Stomach (tissue), 9 donors: ENCODE measurements around the gene TBC1D2. TPM values are rescaled to one million over a fixed set of nuclear protein-coding genes. Genes with fewer than 3 reads are reported as not detected.
"Not testable (repeated sequence)": the region's sequence is repeated elsewhere in the genome, so short reads cannot be mapped to it uniquely, and the experiment has no call there.

Experiments
- DNase-seq, 2 donors: peaks; one replicate each; pipeline versions ENCODE4 v3.0.0 to v3.0.0-alpha.2; 2013 to 2019
- H3K27ac ChIP-seq, 5 donors: fragments of 200-600 bp in 4 of 5; sonication (generic) in 4 of 5; one replicate each; pipeline ENCODE4 v1.5.1; 2013 to 2019; ENCODE audit warnings: mild to moderate bottlenecking in 1 of 5, moderate library complexity in 1 of 5
- H3K27me3 ChIP-seq, 3 donors: fragments of 200-600 bp; sonication (generic); one replicate each; pipeline ENCODE4 v1.5.1; 2017 to 2019; ENCODE audit warnings: mixed run types in 1 of 3
- H3K36me3 ChIP-seq, 4 donors: fragments of 200-600 bp; sonication (generic); 1 replicate in 3 of 4; 2 replicates in 1 of 4; pipeline ENCODE4 v1.5.1; 2016 to 2019
- H3K4me1 ChIP-seq, 4 donors: fragments of 200-600 bp; sonication (generic); one replicate each; pipeline ENCODE4 v1.5.1; 2016 to 2019
- H3K4me3 ChIP-seq, 4 donors: fragments of 200-600 bp; sonication (generic) in 3 of 4; one replicate each; pipeline ENCODE4 v1.5.1; 2016 to 2019; ENCODE audit warnings: mild to moderate bottlenecking in 1 of 4
- H3K9me3 ChIP-seq, 4 donors: fragments of 200-600 bp; sonication (generic); one replicate each; pipeline ENCODE4 v1.5.1; 2016 to 2019
- CTCF ChIP-seq, 7 experiments: fragments of 450-650 bp in 4 of 7; fragments of 200-600 bp in 3 of 7; sonication (generic) in 3 of 7; IDR thresholded peaks; one replicate each; pipeline ENCODE4 v1.5.1; 2016 to 2019; ENCODE audit warnings: antibody characterized with exemption in 7 of 7, control low read depth in 2 of 7, mild to moderate bottlenecking in 1 of 7
- EP300 ChIP-seq: sonication (generic); formaldehyde crosslinking; IDR thresholded peaks from one replicate; pipeline ENCODE4 v1.6.1; 2017; ENCODE audit warnings: antibody characterized with exemption
- POLR2A ChIP-seq, 4 donors: fragments of 450-650 bp; IDR thresholded peaks; one replicate each; pipeline ENCODE4 v1.6.1; 2016; ENCODE audit warnings: antibody characterized with exemption in 4 of 4, control low read depth in 2 of 4, mild to moderate bottlenecking in 1 of 4, moderate library complexity in 1 of 4
- POLR2AphosphoS5 ChIP-seq, 3 donors: sonication (generic); formaldehyde crosslinking; IDR thresholded peaks; one replicate each; pipeline ENCODE4 v1.6.1; 2016; ENCODE audit warnings: antibody characterized with exemption in 3 of 3
- WGBS, 5 donors: extraction: QIAGEN DNeasy Blood & Tissue Kit in 3 of 5; methylation state at CpG; one replicate each; pipeline versions ENCODE4 v1.1.5 to v1.1.7; 2013 to 2018; 5-methylcytosine and 5-hydroxymethylcytosine counted together
- intact Hi-C: fragments of 100-400 bp; cut with DNase I; formaldehyde crosslinking; loops from one replicate; pipeline ENCODE4 v1.15.1; 2023; ENCODE audit warnings: low total_unique reads
- polyA plus RNA-seq, 3 donors: library from polyadenylated mRNA; stranded (reverse); fragments of 200-250 nt; gene quantifications; one replicate each; pipeline ENCODE4 v1.2.3, GENCODE V29; 2013
- total RNA-seq, 5 donors: library from RNA; depleted of rRNA; stranded (reverse); fragments of >200 nt; gene quantifications; one replicate each; pipeline versions ENCODE4 v1.1.0 to v1.2.3, GENCODE V29; 2014 to 2016
- donor health status: healthy with polysubstance abuse.
- donor health status: Bipolar disorder and iron deficiency.
- donor health status: healthy.

The TBC1D2 gene
- total and polyA plus RNA-seq, 8 donors, result 2.9 to 36.4 (median 15.9) TPM

- no peak for DNase-seq
- H3K36me3 ChIP-seq, result no peaks in the 10 kb centered on the region
- no peak overlapping the region for H3K4me3 ChIP-seq
- TF ChIP-seq CTCF (IDR thresholded peaks at IDR 0.05) (no peak), POLR2A (IDR thresholded peaks at IDR 0.05) (no peak), EP300 (no peak), POLR2AphosphoS5 (IDR thresholded peaks at IDR 0.05) (no peak)
- intact Hi-C loops, result no loop called here
- H3K27ac ChIP-seq, result no peak overlapping the region
- 56 to 73% (median 58%) methylated on average over 9 of the region's 9 CpGs for WGBS, 5 donors
- H3K27me3 ChIP-seq, result no peaks in the 10 kb centered on the region
- H3K4me1 ChIP-seq, result peaks cover 3 to 15% (median 5%) of the 10 kb centered on the region in 4 donors
- H3K9me3 ChIP-seq, result no peaks in the 10 kb centered on the region
These were observed 78.8 kb downstream of the TBC1D2 start for GRCh38 chr9:98176391-98177259.

GRCh38 chr9:98175762-98176161 is 79.7 kb downstream of the TBC1D2 start:
- no peaks in the 10 kb centered on the region for H3K36me3 ChIP-seq
- 77 to 92% (median 89%) methylated on average over 3 of the region's 3 CpGs for WGBS, 5 donors
- H3K4me3 ChIP-seq, result no peak overlapping the region
- no peaks in the 10 kb centered on the region for H3K27me3 ChIP-seq
- no peak overlapping the region for H3K27ac ChIP-seq
- H3K4me1 ChIP-seq, result peaks cover 3 to 15% (median 5%) of the 10 kb centered on the region in 4 donors
- no peak for TF ChIP-seq CTCF (IDR thresholded peaks at IDR 0.05)
- no peak for TF ChIP-seq POLR2AphosphoS5 (IDR thresholded peaks at IDR 0.05)
- no peak for TF ChIP-seq POLR2A (IDR thresholded peaks at IDR 0.05)
- TF ChIP-seq EP300, result no peak
- intact Hi-C loops, result no loop called here
- H3K9me3 ChIP-seq, result no peaks in the 10 kb centered on the region
- no peak for DNase-seq

- Histone ChIP-seq H3K36me3 (no peaks in the 10 kb centered on the region), H3K4me1 (peaks cover 3 to 15% (median 5%) of the 10 kb centered on the region in 4 donors), H3K9me3 (no peaks in the 10 kb centered on the region), H3K27me3 (no peaks in the 10 kb centered on the region), H3K4me3 (no peak overlapping the region), H3K27ac (peak overlapping the region in 1 of 5 donors; percentile 22)
- 66 to 77% (median 69%) methylated on average over 5 to 6 of the region's 6 CpGs for WGBS, 5 donors
- no peak for TF ChIP-seq POLR2A (IDR thresholded peaks at IDR 0.05)
- no peak for TF ChIP-seq EP300
- TF ChIP-seq CTCF (IDR thresholded peaks at IDR 0.05), result no peak
- TF ChIP-seq POLR2AphosphoS5 (IDR thresholded peaks at IDR 0.05), result no peak
- no peak for DNase-seq
- intact Hi-C loops, result no loop called here
These were observed 80.3 kb downstream of the TBC1D2 start for GRCh38 chr9:98175028-98175569.

- H3K9me3 ChIP-seq, intact Hi-C loops, H3K27me3 ChIP-seq, H3K36me3 ChIP-seq, H3K27ac ChIP-seq, H3K4me3 ChIP-seq, DNase-seq: not testable (repeated sequence)
- WGBS, 5 donors, result 68 to 90% (median 83%) methylated on average over 5 of the region's 5 CpGs
- peaks cover 3 to 21% (median 6%) of the 10 kb centered on the region in 4 donors for H3K4me1 ChIP-seq
These were observed 80.9 kb downstream of the TBC1D2 start for GRCh38 chr9:98174502-98174918.

GRCh38 chr9:98173181-98173580 is 82.3 kb downstream of the TBC1D2 start:
- no peak overlapping the region for H3K4me3 ChIP-seq
- TF ChIP-seq CTCF (IDR thresholded peaks at IDR 0.05), result no peak
- TF ChIP-seq EP300, result no peak
- TF ChIP-seq POLR2AphosphoS5 (IDR thresholded peaks at IDR 0.05), result no peak
- TF ChIP-seq POLR2A (IDR thresholded peaks at IDR 0.05), result no peak
- H3K4me1 ChIP-seq, result peaks cover 3 to 34% (median 12%) of the 10 kb centered on the region in 4 donors
- no peaks in the 10 kb centered on the region for H3K27me3 ChIP-seq
- intact Hi-C loops, result no loop called here
- no peaks in the 10 kb centered on the region for H3K36me3 ChIP-seq
- WGBS, 5 donors, result 70 to 85% (median 81%) methylated on average over 11 to 16 of the region's 16 CpGs
- no peak overlapping the region for H3K27ac ChIP-seq
- H3K9me3 ChIP-seq, result no peaks in the 10 kb centered on the region
- DNase-seq, result no peak
